Stimulated activated CD4-positive, alpha-beta T cell treated with anti-CD3 and anti-CD28 coated beads, Interleukin-12 subunit alpha, Interleukin-12 subunit beta, amount 100 ng/mL, for 24 hours (primary cell): ENCODE measurements around the gene ABCA6.

ENCODE experiments used
- DNase-seq, 2 experiments: peaks; one replicate each; pipeline ENCODE4 v3.0.0-alpha.2; 2020; ENCODE audit warnings: low read depth in 2 of 2

Gene ABCA6

GRCh38 chr17:69048634-69049033, 93.1 kb downstream of the ABCA6 start:
- no peak for DNase-seq

- no peak for DNase-seq
These were observed 94.1 kb downstream of the ABCA6 start for GRCh38 chr17:69047368-69048263.

GRCh38 chr17:69046121-69046807, 95.4 kb downstream of the ABCA6 start:
- DNase-seq, result no peak

- DNase-seq, result no peak
These were observed 96.0 kb downstream of the ABCA6 start for GRCh38 chr17:69045646-69046045.

- DNase-seq, result no peak
These were observed 97.3 kb downstream of the ABCA6 start for GRCh38 chr17:69044371-69044770.

GRCh38 chr17:69043098-69043734, 98.5 kb downstream of the ABCA6 start:
- DNase-seq, result no peak

GRCh38 chr17:69042308-69042707, 99.4 kb downstream of the ABCA6 start:
- no peak for DNase-seq

- DNase-seq, result no peak
These were observed 109.9 kb downstream of the ABCA6 start for GRCh38 chr17:69031839-69032238.

- DNase-seq, result no peak
These were observed 111.5 kb downstream of the ABCA6 start for GRCh38 chr17:69030169-69030568.
